HCT116 (cell line): ENCODE data around the gene CCDC88C.

Experiments
- EZH2 ChIP-seq: fragments of 200-600 bp; sonication (generic); IDR thresholded peaks from 2 replicates; pipeline ENCODE4 v1.6.1; 2017; ENCODE audit warnings: antibody characterized with exemption, mixed run types
- EZH2phosphoT487 ChIP-seq: fragments of 200-600 bp; IDR thresholded peaks from 2 replicates; pipeline ENCODE4 v1.6.1; 2018; ENCODE audit warnings: antibody characterized with exemption, borderline replicate concordance

DNA sequence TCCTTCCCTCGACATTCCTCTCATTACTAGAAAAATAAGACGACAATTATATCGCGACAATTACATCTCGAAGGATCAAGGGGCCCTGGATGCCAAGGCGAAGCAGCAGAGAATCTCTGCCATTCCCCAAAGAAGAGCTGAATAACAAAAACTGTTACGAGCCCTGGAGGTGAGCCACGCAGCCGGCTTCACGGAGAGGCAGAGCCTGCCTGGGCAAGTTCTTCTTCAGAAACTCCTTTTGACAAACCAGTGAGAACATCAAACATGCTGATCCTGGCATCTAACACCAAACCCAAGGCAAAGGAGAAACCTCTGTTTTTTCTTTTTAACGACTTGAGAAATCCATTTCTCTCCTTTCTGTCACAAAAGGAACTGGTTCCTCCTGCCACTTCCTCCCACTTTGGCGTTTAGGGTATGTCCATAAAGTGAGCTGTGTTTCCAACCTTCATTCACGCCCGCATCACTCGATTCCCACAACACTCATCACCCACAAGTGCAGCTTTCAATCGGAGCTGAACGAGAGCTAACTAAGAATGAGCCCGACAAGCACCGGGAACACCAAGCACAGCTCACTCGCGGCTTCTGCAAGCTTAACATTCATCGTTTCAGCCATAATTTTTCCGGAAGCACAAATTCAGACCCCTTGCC, 21.5 kb downstream of the CCDC88C start:
- TF ChIP-seq EZH2phosphoT487 (no peak), EZH2 (no peak)
